HG03159 (cell line): ENCODE data around the gene MIDN.

Experiments used
- ATAC-seq: cut with Tn5 transposase; IDR thresholded peaks from one replicate; pipeline ENCODE4 v1.9.1; 2021; ENCODE audit warnings: mild to moderate bottlenecking, moderate library complexity; ENCODE audit not compliant: unreplicated experiment

Gene MIDN

DNA sequence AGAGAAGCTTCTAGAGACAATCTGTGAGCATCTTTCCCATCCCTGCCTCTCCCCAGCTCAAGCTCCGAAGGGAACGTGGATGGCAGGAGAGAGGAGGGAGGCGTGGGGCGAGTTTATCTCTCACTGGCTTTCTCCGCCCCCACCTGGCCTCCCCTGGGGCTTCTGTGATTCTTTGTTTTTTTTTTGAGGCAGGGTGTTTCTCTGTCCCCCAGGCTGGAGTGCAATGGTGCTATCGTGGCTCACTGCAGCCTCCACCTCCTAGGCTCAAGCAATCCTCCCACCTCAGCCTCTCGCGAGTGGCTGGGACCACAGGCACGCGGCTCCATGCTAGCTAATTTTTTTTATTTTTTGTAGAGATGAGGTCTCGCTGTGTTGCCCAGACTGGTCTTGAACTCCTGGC is 60.3 kb downstream of the MIDN start:
- no peak for ATAC-seq
